Stimulated activated CD8-positive, alpha-beta memory T cell treated with anti-CD3 and anti-CD28 coated beads, Interleukin-7, amount 100 ng/mL, for 1 hour (primary cell): ENCODE measurements around the gene GPR153.
"Not testable (repeated sequence)": the region's sequence is repeated elsewhere in the genome, so short reads cannot be mapped to it uniquely, and the experiment has no call there.

ENCODE experiments used
- DNase-seq, 2 donors: peaks; one replicate each; pipeline ENCODE4 v3.0.0-alpha.2; 2020; ENCODE audit warnings: low read depth in 2 of 2

The GPR153 gene

DNA sequence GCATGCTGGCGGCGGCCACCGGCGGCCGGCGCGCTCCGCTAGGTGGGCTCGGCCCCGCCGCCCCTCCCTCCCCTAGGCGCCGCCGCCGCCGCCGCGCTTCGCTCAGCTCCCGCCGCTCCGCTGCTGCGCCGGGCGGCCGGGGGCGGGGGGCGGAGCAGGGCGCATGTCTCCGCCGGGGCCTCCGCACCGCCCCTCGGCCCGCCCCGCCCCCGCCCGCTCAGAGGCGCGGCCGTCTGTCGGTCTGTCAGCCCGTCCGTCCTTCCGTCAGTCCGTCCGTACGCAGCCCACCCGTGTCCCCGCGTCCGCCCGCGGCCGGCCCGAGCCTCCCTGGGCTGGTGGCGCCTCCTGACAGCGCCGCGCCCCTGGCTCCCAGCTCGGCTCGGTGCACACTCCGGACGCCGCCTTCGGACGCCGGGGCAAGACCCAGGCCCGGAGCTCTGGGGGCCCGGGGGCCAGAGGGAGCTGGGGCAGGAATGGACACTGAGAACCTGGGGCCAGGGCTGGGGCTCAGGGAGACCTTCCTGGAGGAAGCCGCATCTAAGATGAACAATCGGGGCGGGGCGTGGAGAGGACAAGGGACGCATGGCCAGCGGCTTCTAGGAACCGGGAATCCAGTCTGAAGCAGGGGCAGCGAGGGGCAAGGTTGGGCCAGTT is at the start of gene GPR153:
Gene GPR153 (minus strand): TSS at position 138 of the 654 bp plus-strand sequence. CDS start 6,193 bp downstream, outside the sequence.
- no peak for DNase-seq

DNA sequence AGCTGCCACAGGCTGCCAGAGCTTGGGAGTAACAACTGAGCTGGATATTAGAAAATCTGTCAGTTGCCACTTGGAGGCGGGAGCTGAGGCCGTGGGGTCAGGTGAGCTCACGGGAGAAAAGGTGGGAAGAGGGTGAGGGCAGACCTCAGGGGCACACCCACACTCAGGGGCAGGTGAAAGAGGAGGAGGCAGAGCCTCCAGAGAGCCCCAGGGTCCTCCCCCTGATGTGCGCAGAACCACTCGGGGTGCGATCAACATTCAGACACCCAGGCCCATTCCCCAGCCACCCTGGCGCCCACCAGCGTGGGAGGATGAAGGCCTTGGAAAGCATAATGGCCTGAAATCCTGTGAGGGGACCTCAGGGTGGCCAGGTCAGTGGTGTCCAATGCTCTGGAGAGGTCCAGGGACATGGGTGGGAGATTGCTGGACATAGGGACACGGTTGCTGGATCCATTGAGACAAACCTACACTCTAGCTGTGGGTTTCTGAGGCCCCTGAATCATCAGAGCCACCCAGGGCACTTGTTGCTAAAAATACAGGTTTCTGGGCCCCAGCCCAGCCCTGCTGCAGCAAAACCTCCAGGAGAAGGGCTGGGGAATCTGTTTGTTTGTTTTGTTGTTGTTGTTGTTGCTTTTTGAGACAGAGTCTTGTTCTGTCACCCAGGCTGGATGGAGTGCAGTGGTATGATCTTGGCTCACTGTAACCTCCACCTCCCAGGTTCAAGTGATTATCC is 49.4 kb upstream of the GPR153 start:
- no peak for DNase-seq

DNA sequence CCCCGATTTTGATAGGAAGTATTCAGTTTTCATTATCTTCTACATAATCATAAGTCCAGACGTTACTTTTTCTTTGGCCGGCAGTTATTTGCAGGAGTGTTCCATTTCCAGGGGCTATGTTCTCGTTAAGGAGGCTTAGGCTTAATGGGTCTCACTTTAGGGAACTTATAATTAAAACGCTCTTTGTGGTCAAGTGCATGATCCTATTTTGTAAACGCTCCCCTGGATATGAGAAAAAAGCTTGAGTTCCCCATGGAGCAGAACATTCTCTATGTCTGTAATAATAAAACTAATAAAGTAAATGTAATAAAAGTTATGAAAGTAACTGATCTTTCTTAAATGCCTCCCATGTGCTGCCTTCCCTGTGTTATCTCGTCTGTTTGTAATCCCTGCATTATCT is 48.7 kb upstream of the GPR153 start:
- no peak for DNase-seq

DNA sequence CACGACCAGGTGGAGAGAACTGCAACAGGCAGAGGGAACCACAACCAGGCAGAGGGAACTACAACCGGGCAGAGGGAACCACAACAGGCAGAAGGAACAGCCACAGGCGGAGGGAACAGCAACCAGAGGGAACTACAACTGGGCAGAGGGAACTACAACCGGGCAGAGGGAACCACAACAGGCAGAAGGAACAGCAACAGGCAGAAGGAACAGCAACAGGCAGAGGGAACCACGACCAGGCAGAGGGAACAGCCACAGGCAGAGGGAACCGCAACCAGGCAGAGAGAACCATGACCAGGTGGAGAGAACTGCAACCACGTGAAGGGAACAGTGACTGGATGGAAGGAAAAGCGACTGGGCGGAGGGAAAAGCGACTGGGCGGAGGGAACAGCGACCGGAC is 47.6 kb upstream of the GPR153 start:
- no peak for DNase-seq

DNA sequence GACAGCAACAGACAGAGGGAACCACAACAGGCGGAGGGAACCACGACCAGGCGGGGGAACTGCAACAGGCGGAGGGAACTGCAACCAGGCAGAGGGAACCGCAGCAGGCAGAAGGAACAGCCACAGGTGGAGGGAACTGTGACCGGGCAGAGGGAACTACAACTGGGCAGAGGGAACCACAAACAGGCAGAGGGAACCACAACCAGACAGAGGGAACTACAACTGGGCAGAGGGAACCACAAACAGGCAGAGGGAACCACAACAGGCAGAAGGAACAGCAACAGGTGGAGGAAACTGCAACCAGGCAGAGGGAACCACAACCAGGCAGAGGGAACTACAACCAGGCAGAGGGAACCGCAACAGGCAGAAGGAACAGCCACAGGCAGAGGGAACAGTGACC is 46.8 kb upstream of the GPR153 start:
- not testable (repeated sequence) for DNase-seq

DNA sequence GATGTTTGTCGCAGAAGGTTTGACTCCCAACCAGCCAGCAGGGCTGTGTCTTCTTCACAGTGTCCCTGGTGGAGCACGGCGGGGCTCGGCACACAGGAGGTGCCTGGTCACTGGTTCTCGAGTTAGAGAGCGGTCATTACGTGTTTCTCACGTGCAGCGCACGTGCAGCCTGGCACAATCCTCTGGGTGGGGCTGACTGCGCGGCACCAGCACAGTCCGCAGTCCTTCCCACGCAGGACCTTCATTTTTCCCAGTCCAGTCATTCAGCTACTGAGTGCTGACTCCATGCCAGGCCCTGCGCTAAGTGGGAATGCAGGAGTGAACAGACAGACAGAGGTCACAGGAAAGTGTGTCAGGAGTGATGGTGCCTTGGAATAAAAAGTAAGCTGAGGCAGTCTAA is 46.2 kb upstream of the GPR153 start:
- no peak for DNase-seq

DNA sequence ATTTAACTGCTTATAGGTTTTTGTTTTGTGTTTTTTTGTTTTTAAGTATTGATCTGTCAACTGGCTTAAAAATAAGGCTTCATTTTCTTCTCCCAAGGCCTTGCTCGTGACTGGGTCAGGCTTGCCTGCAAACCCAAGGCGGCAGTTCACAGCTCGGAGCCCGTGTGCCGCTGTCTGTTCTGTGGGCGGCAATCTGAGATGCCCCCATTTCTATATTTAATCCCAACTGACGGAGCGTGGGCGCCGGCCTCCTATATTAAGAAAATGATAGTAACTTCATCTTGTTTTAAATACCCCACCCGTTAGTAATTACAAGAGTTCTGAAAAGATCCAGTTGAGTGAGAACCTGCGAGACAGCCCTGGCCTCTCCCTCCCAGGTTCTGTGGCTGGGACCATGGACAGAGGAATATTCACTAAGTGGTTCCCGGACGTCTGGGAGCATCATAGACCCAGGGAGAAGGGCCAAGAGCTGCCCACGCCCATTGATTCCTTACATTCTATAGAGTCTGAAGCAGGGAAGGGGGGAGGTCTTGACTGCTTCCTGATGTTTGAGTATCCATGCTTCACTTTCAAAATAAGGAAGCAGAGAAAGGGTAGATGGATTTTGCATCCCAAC is 42.6 kb upstream of the GPR153 start:
- no peak for DNase-seq

DNA sequence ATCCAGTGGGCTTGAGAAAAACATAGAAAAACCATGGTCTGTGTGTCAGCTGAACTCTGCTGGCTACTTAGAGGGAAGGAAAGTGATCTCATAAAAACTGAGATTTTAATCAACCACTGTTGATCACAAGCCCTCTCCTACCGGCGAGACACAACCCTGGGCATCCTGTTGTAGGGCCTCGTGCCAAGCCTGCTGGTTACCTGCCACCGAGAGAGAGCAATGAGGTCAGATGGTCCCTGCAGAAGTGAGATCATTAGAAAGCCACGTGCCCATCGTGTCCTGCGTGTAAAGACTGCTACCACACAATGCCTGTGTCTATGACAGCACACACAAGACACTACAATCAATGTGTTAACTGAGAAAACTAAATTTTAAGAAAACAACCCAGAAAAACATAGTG is 41.7 kb upstream of the GPR153 start:
- DNase-seq: no peak

DNA sequence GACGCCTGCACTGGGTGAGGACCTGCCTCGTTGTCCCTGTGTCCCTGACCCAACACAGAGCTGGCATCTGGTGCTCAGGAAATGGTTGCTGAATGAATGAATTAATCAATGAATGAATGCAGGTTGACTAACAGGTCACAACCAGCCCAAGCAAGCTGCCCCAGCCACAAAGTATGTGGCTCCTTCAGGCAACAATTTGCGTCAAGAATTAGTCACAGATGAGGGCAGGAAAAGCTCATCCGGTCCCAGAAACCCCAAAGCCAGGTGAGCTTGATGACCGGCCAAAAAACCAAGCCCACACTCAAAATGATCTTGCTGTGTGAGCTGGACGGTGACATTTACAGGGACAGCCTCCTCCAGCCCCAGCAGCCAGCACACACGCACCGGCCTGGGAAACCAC is 40.6 kb upstream of the GPR153 start:
- DNase-seq: no peak

DNA sequence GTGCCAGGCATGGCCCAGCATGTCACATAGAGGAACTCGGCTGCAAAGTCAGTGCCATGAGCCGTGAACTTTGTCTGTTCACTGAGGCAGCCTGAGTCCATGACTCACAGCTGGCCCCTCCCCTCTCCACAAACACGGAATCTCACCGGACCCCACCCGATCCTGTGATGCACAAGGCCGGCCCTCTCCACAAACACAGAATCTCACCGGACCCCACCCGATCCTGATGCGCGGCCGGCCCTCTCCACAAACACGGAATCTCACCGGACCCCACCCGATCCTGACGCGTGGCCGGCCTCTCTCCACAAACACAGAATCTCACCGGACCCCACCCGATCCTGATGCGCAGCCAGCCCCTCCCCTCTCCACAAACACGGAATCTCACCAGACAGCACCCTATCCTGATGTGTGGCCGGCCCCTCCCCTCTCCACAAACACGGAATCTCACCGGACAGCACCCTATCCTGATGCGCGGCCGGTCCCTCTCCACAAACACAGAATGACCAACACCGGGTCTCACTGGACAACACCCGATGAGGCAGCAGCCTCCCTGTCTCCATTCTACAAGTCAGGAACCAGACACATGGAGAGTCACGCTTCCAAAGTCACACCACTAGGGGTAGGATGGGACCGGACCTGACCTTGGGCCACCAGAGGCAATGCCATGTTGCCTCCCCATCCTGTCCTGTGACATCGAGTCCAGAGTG is 39.6 kb upstream of the GPR153 start:
- DNase-seq: no peak

DNA sequence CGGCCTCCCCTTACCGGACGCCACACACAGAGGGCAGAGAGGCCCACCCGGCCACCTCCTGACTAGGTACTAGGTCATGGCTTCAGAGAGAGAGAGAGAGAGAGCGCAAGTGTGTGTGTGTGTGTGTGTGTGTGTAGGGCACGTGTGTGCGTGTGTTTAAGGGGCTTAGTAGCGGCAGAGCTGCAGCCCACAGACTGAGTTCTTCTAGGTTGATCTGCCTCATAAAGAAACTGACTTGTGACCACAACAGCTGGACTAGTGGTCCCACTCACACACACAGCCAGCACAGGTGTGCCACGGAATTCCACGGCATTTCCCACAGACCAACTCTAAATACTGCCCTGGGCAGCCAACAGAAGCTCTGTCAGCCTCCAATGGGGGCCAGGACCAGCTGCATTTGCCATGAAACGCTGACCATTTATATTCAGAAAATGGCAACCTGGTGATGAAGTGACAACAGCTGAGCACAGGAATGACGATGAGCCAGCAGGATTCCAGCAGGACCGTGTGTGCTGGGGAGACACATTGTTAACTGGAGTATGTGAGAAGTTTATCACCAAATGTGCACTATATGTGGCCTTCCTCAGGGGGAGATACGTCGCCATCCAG is 38.8 kb upstream of the GPR153 start:
- DNase-seq: no peak

DNA sequence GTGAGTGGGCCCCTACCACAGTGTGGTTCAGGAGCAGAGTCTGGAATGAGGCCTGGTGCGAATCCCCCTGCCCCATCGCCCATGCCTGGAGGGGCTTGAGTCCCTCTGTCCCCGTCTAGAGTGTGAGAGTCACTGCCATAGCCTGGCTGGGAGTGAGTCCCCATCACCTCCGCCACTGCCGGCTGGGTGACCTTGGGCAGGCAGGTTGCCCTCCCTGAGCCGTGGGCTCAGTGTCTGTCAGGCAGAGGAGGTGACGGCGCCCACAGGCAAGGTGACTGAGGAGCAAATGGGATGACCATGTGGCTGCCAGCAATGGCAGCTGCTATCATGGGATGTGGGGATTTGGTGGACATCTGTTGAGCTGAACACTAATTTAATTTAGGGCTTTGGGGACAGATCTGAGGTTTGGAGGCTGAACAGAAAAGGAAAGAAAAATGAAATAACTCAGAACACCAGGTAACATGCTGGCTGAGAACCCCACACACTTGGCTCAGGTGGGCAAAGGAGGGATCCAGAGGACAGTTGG is 38.1 kb upstream of the GPR153 start:
- no peak for DNase-seq

DNA sequence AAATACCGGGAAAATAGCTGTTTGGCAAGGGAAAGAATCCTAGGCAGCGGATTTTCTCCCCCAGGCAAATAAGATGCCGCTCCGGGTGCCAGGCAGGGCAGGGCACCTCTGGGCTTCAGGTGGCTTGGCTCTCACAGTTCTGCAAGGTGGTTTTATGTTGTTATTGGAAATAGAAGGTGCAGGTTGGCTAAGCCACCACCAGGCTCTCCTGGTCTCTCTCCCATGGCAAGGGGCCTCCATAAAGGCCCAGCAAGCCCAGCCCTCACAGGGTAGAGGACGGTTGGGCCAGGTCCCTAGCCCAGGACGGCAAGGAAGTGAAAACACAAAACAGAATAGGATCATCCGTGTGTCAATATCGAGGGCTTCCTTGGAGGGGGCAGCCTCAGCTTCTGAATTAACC is 37.6 kb upstream of the GPR153 start:
- no peak for DNase-seq

DNA sequence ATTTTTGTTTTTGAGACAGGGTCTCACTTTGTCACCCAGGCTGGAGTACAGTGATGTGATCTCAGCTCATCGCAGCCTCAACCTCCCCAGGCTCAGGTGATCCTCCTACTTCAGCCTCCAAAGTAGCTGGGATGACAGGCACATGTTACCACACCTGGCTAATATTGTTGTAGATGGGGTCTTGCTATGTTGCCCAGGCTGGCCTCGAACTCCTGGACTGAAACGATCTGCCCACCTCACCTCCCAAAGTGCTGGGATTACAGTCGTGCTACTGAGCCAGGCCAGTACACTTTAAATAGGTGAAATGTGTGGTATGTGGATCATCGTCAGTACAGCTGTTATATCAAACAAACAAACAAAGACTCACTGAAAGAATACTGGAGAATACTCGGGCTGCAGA is 35.0 kb upstream of the GPR153 start:
- DNase-seq: no peak

DNA sequence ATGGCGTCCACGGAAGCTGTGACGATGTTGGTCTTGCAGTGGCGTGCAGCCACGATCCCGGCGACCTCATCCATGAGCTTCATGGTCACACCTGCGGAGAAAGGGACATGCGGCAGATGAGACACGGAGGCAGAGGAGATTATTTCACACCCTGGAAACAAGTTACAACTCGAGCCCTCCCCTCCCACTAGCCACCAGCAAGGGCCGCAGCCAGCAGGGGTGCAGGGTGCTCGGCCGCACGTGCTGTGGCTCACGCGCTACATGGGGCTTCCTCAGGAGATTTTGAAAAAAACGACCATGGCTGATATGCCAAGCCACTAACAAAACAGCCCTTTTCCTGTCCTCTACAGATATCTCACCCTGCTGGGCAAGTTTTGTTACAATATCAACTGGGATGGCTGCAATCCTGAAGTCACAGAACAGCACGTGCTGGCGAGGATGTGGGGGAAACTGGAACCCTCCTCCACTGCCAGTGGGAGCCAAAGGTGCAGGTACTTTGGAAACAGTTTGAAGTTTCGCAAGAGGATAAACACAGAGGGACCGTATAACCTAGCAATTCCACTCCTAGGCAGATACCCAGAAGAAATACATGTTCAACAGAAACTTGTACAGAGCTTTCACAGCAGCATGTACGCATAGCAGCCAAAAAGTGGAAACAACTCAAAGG is 34.1 kb upstream of the GPR153 start:
- no peak for DNase-seq

DNA sequence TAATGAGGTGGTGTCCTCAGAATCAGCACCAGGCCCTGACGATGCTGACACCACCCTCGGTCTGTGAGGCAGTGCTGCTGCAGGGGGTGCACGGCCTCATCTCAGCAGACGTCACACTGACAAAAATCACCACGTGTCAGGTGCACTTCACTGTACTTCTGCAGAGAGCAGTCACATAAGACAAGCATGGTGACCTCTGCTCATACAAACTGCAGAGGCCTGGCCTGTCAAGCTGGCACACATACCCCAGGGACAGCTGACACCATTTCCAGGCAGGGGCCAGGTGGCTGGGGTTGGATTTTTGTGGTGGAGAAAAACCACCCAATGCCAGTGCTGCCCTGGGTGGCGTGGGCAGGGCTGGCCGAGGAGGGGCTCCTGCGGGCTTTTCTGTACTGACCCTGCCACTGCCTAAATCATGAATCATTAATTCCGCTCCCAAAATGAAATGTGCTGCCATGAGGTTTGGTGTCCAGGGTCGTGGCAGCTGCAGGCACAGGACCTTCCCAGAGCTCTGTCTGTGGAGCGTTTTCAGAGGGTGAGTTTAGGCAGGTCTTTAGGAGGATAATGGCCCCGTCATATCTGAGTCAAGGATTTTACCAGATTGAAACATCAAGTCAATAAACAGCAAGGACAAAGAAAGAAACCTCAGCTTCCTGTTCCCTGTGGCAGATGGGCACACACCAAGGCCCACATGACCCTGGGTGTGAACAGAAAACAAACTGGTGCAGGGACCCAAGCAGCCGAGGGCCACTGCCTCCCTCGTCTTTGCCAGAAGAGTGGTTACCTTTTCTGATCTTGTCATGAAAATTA is 33.4 kb upstream of the GPR153 start:
- DNase-seq: no peak

DNA sequence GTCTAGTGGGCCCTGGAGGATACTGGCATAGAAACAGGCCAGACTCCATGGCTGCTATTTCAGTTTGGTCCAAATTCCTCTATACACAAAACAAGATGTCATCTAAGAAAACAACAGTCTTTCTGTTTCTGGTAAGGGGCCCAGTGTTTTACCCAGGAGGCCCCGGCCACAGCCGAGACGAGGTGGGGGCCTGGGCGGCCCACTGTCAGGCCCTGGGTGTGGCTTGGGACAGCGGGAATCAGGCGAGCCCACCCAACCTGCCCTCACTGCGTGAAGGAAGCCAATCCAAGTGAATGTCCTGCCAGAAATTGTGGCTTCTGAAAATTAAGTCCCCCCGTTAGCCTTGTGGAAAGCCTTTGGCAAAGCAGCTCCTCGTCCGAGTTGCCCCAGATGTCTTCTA is 31.2 kb upstream of the GPR153 start:
- no peak for DNase-seq

DNA sequence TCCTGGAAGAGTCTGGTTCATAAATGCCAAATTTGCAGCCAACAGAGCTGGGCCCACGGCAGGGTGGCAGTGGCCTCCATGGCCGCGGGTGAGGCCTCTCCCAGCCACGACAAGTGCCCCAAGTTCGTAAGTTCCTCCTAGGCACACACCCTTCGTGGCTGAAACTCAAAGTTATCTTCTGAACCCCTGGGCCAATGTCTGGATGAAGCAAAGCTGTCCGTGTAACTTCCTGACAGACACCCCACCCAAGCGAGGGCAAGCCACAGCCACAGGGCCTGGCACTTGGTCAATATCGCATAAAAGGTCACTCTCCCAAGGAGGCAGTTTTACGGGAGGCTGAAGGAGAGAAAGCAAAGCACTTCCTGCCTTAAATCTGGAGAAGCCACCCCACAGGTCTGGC is 27.8 kb upstream of the GPR153 start:
- DNase-seq: no peak

DNA sequence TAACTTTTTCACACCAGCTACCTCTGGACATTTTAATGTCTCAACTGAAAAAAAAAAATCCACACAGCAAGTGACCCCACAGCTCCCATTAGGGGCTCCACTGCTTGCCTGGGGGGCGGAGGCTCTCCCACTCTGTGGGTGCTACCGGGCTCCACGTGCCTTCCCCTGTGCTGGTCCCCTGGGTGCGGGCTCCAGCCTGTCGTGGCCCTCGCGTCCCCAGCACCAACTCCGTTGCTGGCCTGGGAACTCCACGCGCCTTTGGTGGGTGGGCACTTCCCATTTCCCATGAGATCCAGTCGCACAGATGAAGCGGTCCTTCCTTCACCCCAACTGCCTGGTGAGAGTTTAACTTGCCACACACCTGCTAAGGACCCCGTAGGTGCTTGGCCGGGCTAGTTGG is 27.1 kb upstream of the GPR153 start:
- no peak for DNase-seq

DNA sequence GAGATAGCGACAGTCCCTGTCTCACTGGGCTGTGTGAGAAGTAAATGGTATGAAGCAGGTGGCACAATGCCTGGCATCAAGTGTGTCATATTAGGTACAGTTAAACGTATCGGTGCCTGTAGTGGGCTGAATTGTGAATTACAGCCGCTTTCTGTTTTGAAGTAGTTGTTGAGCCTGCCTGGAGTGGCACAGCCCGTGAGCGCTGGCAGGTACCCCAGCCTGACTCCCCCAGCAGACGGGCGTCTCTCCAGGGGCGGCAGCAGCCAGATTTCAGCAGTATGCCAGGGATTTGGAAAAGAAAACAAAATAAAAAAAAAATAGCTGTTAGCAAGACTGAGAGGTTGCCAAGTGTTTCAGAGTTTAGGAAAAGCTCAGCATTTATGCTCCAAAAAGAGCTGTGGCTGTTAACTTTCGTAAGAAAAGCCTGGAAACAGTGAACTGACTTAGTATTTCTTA is 26.6 kb upstream of the GPR153 start:
- no peak for DNase-seq
